Mesothelial cell of epicardium (in vitro differentiated cells): ENCODE results near the gene CTBP2. TPM values are rescaled to one million over a fixed set of nuclear protein-coding genes. Genes with fewer than 3 reads are reported as not detected.
A peak's percentile ranks its signal among the peaks of the same experiment; 100 is the strongest.

Experiments
- DNase-seq, 2 experiments: peaks; one replicate each; pipeline ENCODE4 v3.0.0; 2021; ENCODE audit warnings: low spot score in 2 of 2; ENCODE audit not compliant: unreplicated experiment in 2 of 2
- H3K27ac Mint-ChIP-seq: 2 replicates; pipeline ENCODE4 v1.8.0; 2021; ENCODE audit warnings: mixed read lengths
- H3K27me3 Mint-ChIP-seq: 2 replicates; pipeline ENCODE4 v1.8.0; 2021; ENCODE audit warnings: low read depth, mixed read lengths
- H3K36me3 Mint-ChIP-seq: 2 replicates; pipeline ENCODE4 v1.8.0; 2021; ENCODE audit warnings: mixed read lengths
- H3K4me1 Mint-ChIP-seq: 2 replicates; pipeline ENCODE4 v1.8.0; 2021; ENCODE audit warnings: mixed read lengths
- H3K4me3 Mint-ChIP-seq: 2 replicates; pipeline ENCODE4 v1.8.0; 2021; ENCODE audit warnings: mild to moderate bottlenecking, moderate library complexity, mixed read lengths
- H3K9me3 Mint-ChIP-seq: 2 replicates; pipeline ENCODE4 v1.8.0; 2021; ENCODE audit warnings: mixed read lengths
- CTCF ChIP-seq: fragments of 200-600 bp; sonication (generic); IDR thresholded peaks from one replicate; pipeline ENCODE4 v1.5.0; 2021; ENCODE audit warnings: antibody characterized with exemption; ENCODE audit not compliant: unreplicated experiment
- total RNA-seq: library from RNA; stranded (reverse); gene quantifications from 3 replicates; pipeline ENCODE4 v1.2.1, GENCODE V29; 2021

The CTBP2 gene
- total RNA-seq, 1 donor from 2014 or later = 122 TPM

GRCh38 chr10:125032474-125033020 lies 127.8 kb downstream of the CTBP2 start:
- Mint-ChIP-seq H3K4me3 (no peak overlapping the region), H3K36me3 (peaks cover 18% of the 10 kb centered on the region), H3K4me1 (peaks cover 45% of the 10 kb centered on the region), H3K27me3 (no peaks in the 10 kb centered on the region), H3K27ac (no peak overlapping the region), H3K9me3 (no peaks in the 10 kb centered on the region)
- DNase-seq = no peak
- TF ChIP-seq CTCF = no peak

GRCh38 chr10:125030567-125031197 lies 129.7 kb downstream of the CTBP2 start:
- Mint-ChIP-seq H3K27me3 (no peaks in the 10 kb centered on the region), H3K9me3 (no peaks in the 10 kb centered on the region), H3K4me3 (no peak overlapping the region), H3K36me3 (peaks cover 12% of the 10 kb centered on the region), H3K4me1 (peaks cover 37% of the 10 kb centered on the region), H3K27ac (no peak overlapping the region)
- no peak for DNase-seq
- no peak for TF ChIP-seq CTCF

- H3K4me1 Mint-ChIP-seq = peaks cover 37% of the 10 kb centered on the region
- peaks cover 16% of the 10 kb centered on the region for H3K36me3 Mint-ChIP-seq
- TF ChIP-seq CTCF = no peak
- DNase-seq = no peak
- H3K4me3 Mint-ChIP-seq = no peak overlapping the region
- H3K9me3 Mint-ChIP-seq = no peaks in the 10 kb centered on the region
- H3K27me3 Mint-ChIP-seq = no peaks in the 10 kb centered on the region
- no peak overlapping the region for H3K27ac Mint-ChIP-seq
These were observed 130.7 kb downstream of the CTBP2 start for GRCh38 chr10:125029584-125030242.

GRCh38 chr10:125027871-125028869 lies 132.2 kb downstream of the CTBP2 start:
- H3K4me1 Mint-ChIP-seq = peaks cover 44% of the 10 kb centered on the region
- no peaks in the 10 kb centered on the region for H3K9me3 Mint-ChIP-seq
- DNase-seq = no peak
- H3K27me3 Mint-ChIP-seq = no peaks in the 10 kb centered on the region
- H3K4me3 Mint-ChIP-seq = no peak overlapping the region
- TF ChIP-seq CTCF = no peak
- H3K36me3 Mint-ChIP-seq = peaks cover 16% of the 10 kb centered on the region
- H3K27ac Mint-ChIP-seq = peak overlapping the region; percentile 56

GRCh38 chr10:125026974-125027735 lies 133.2 kb downstream of the CTBP2 start:
- H3K4me1 Mint-ChIP-seq = peaks cover 39% of the 10 kb centered on the region
- no peak for TF ChIP-seq CTCF
- no peaks in the 10 kb centered on the region for H3K27me3 Mint-ChIP-seq
- no peak for DNase-seq
- H3K27ac Mint-ChIP-seq = no peak overlapping the region
- H3K36me3 Mint-ChIP-seq = peaks cover 15% of the 10 kb centered on the region
- no peaks in the 10 kb centered on the region for H3K9me3 Mint-ChIP-seq
- H3K4me3 Mint-ChIP-seq = no peak overlapping the region
